GM19452 (cell line): ENCODE measurements around the gene WDR86.

Source experiments
- ATAC-seq: cut with Tn5 transposase; IDR thresholded peaks from one replicate; pipeline ENCODE4 v1.9.1; 2021; ENCODE audit not compliant: unreplicated experiment

Gene WDR86

GRCh38 chr7:151392002-151392401 lies 17.8 kb downstream of the WDR86 start:
- ATAC-seq: no peak

DNA sequence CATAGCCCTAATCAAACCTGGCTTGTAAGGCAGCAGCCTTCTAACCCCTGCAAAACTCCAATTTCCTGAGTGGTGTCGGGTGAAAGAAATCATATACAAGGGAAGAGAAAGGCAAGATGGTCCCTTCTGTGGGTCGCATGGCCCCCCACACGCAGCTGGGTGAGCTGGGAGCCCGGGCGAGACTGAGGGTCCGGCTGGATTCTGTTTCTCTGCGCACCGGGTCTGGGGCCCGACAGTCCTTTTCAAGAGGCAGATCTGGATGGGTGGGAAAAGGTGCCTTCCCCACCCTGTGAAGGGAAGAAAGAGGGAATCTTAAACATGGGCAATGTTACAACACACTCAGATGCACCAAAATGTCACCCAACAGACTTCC lies 18.5 kb downstream of the WDR86 start:
- ATAC-seq: no peak

DNA sequence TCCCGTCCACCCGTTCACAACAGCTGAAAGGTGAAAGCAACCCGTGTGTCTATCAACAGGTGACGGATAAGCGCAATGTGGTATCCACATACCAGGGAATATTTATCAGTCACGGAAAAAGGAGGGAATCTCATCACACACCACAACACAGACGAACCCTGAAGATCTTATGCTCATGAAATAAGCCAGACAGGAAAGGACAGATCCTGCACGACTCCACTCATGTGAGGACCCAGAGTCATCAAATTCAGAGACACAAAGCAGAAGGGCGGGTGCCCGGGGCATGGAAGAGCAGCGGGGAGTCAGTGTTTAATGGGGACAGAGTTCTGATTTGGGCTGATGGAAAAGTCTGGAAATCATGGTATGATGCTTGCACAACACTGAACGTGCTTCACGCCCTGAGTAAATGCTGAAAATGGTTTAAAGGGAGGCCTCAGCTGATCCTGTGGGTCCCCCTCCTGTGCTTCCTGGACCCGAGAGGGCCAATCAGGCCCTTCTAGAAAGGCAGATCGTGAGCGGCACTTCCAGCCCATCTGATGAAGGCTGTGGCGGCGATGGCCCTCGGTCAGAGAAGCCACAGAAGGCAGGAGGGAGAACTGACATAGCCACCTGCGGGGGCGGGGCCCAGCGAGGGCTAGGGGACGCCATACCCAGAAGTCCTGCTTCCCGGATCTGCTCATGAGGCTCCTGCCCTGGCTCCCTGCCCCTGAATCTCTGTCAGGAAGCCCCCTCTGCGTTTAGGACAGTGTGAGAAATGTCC lies 19.1 kb downstream of the WDR86 start:
- no peak for ATAC-seq

DNA sequence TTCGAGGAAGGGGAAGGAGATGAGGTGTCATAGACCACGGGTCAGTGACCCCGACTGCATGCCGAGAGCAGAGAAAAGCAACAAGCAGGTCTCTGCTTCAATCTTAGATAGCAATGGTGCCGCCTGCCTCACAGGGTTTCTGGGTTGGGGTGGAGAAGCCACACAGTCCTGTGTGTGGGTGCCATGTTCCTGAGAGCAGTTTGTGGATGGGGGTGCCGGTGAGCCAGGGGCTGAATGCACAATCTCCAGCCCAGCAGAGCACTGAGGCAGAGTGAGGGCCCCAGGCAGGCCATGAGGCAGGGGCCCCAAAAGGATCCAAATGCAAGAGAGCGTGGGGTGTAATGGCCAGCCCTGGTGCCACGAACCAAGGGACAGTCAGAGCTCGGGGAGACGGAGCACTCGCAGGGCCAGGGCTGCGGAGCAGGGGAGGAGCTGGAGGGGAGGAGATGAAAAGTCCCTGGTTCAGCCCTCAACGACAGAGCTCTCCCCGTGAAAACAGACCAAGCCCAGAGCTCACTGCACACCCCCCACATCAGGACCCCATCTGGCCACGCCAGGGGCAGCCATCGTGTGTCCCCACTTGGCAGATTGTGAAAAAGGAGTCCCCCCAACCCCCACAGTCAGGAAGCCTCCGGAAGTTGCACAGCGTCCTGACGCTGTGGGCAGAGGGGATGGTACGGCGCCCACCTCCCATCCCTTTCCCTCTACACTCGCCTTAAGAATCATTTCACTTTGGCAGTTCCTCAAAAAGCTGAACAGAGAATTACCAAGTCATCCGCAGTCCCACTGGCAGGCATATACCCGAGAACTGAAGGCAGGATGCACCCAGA lies 19.9 kb downstream of the WDR86 start:
- ATAC-seq: no peak

DNA sequence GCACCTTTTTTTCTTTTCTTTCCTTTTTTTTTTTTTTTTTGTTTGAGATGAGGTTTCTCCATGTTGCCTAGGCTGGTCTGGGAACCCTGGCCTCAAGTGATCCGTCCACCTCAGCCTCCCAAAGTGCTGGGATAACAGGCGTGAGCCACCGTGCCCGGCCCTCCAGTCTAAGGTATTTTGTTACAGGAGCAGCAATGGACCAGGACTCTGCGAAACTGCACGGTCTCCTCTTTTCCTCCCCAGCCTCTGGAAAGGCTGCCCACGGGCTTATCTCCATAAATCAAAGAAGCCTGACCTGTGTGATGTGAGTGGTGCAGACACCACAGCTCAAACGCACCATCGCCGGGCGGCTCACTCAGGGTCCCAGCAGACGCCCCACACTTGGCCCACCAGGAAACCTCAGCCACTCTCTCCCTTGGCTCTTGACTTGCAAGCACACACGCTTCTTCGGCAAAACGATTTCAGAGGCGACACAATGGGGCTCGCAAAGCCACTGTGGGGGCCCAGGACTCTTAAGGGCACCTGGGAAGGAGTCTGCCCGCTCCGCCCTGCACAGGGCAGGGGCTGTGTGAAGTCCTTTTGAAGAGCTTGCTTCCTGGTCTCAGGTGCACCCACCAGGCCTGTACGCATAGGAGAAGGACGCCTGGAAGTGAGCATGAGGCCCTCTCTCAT lies 20.6 kb downstream of the WDR86 start:
- no peak for ATAC-seq

GRCh38 chr7:151388430-151388829 lies 21.4 kb downstream of the WDR86 start:
- ATAC-seq: no peak

- ATAC-seq: no peak
Measured at GRCh38 chr7:151388007-151388297, 21.9 kb downstream of the WDR86 start.

DNA sequence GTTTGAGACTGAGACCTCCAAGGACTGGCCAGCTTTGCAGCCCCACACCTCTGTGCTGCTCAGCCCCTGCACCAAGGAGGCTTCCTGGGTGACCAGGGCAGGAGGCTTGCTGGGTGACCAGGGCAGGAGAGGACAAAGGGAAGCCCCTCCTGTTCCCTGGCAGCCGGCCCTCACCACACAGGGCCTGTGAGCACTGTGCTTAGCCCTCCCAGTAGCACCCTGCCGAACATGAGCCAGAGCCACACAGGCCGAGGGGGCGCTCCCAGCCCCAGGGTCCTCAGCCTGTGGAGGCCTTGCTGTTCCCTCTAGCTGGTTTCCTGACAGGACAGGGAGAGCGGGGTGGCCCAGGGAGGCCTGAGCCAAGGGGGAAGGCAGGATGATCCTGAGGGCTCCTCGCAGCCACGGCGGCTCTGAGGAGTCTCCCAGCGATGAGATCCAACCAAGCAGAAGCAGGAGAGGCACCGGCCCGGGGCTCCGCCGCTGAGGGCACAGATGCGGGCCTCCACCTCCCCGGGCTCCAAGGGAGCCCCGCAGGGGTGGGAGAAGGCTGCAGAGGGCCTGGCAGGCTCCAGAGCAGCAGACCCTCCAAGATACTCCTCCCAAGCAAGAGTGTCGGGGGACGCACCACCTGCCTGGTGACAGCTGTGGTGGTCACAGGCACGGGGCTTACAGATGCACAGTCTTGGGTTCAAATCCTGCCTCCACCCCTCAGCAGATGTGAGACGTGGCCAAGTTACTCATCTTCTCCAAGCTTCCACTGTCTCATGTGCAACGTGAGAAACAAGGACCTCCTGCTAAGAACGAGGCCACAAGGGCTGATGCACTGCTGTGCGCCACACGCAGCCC lies 22.5 kb downstream of the WDR86 start:
- no peak for ATAC-seq

DNA sequence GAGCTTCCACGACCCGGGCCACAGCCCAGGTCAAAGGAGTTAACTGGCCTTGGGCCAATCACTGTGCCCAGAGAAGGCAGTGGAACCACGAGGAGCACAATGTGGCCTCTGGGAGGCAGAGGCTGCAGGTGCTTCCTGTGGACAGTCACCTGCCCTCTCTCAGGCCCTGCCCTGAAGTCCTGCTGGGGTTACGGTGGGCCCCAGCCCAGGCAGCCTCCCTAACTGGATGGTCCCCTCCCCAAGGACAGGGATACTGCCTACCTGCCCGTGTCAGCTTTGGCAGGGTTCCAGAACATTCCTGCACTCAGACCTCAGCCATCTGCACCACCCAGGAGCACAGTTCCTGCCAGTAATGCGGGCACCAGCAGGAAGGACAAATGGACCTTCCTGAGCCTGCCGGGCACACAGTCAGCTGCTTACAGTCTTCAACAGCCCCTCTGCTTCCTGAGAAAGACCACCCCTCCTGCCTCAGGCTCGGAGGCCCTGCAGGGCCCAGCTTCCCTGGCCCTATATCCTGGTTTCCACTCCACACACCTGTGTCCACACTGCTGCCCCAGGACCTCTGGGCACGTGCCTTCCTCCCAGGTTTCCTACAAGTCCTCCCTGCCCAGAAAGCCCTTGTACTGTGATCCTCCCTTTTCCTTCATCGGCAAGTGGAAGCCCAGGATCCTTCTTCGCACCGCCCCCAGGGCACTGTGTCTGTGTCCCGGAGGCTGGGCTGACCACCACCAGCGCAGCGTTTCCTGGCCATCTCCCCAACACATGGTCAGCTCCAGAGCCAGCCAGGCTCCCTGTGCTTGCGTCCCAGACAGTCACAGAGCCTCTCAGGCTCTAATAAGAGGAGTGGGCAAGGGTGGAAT lies 23.3 kb downstream of the WDR86 start:
- no peak for ATAC-seq

DNA sequence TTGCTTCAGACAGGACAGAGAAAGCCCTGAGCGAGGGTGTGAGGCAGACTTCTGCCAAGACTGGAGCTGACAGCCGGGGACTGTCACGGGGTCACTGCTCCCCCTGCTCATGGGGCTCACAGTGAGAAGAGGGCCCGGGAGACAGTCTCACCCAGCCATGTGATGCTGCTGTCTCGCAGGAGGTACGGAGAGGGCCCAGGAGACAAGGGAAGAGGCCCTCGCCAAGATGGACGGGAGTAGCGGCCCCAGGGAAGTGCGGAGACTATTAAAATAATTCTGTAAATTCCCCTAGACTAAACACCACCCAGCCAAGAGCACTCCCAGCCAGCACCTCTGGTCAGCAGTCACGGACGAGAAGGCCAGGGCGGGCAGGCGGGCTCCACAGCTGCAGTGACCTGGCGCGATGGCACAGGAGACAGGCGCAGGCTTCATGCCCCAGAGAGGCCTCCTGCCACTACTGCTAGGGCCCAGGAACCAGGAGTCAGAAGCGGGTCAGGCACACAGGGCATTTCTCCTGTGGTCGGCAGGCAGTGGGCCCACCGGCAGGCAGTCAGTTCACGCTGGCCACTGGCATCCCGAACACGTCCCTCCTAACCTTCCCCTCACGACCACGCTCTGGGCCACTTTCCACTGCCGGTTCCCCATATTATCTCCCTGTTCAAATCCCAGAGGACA lies 24.1 kb downstream of the WDR86 start:
- no peak for ATAC-seq

GRCh38 chr7:151384776-151385625 lies 24.8 kb downstream of the WDR86 start:
- no peak for ATAC-seq

DNA sequence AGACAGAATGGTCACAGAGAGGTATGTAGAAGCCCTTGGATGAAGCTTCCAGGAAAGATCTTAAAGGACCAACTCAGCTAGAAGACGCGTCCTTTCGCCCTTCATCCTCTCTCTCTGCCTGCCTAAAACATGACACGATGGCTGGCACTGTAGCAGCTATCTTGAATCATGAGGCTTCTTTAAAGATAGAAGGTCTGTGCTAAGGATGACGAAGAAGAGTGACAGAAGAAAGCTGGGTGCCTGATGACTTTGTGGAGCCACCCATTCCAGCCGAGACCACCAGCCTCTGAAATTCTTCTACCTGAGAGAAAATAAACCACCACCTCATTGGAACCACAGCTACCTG lies 25.5 kb downstream of the WDR86 start:
- no peak for ATAC-seq

- ATAC-seq: no peak
Measured at GRCh38 chr7:151383638-151384351, 26.0 kb downstream of the WDR86 start.

- ATAC-seq: no peak
Measured at GRCh38 chr7:151382079-151382885, 27.6 kb downstream of the WDR86 start.

- no peak for ATAC-seq
Measured at GRCh38 chr7:151381348-151382078, 28.3 kb downstream of the WDR86 start.

DNA sequence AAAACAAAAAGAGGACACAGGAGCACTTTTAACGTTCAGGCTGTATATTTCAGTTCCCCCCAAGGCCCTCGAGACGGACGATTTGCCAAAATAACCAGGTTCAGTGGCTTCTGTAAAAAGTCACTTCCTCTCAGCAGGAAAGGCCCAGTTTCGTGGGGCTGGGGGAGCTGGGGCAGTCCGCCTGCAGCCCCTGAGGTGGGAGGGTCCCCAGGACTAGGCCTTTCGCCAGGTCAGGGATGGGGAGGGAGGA lies 28.8 kb downstream of the WDR86 start:
- ATAC-seq: no peak
